CD4-positive, alpha-beta T cell (primary cell): Measurements from ENCODE around the gene ATRAID. TPM values are rescaled to one million over a fixed set of nuclear protein-coding genes. Genes with fewer than 3 reads are reported as not detected.

Source experiments
- ATAC-seq: fragments of 200-7000 bp; cut with Tn5 transposase; one replicate; pipeline ENCODE4 v1.10.0; 2022; ENCODE audit warnings: mild to moderate bottlenecking; ENCODE audit not compliant: poor library complexity
- CTCF ChIA-PET: fragments of 350-600 bp; sonication (Branson Sonifier 250); formaldehyde crosslinking; loops from one replicate; lab custom pipeline; 2021; ENCODE audit warnings: antibody characterized with exemption, inconsistent platforms; lab: Charles Lee
- POLR2A ChIA-PET: fragments of 350-600 bp; sonication (Branson Sonifier 250); formaldehyde crosslinking; loops from one replicate; lab custom pipeline; 2021; ENCODE audit warnings: antibody characterized with exemption, inconsistent platforms; lab: Charles Lee
- DNase-seq, 14 experiments: peaks; one replicate each; pipeline ENCODE4 v3.0.0-alpha.2; 2013 to 2020; ENCODE audit warnings: mixed read lengths in 2 of 14
- H3K27ac ChIP-seq, 2 donors: one replicate each; pipeline versions ENCODE4 v1.5.1 to v1.7.0; 2013; ENCODE audit warnings: low read length in 2 of 2, low read depth in 1 of 2, mild to moderate bottlenecking in 1 of 2
- H3K27me3 ChIP-seq, 2 experiments: 1 replicate in 1 of 2; 2 replicates in 1 of 2; pipeline versions ENCODE4 v1.6.1 to v1.7.0; 2013; ENCODE audit warnings: low read length in 2 of 2, control low read depth in 1 of 2, mild to moderate bottlenecking in 1 of 2, moderate library complexity in 1 of 2; ENCODE audit not compliant: insufficient read depth in 2 of 2, control insufficient read depth in 1 of 2
- H3K36me3 ChIP-seq: one replicate; pipeline ENCODE4 v1.6.1; 2013; ENCODE audit warnings: low read length, control low read depth; ENCODE audit not compliant: insufficient read depth
- H3K4me1 ChIP-seq: one replicate; pipeline ENCODE4 v1.6.1; 2013; ENCODE audit warnings: low read length, control low read depth; ENCODE audit not compliant: insufficient read depth
- H3K4me3 ChIP-seq: one replicate; pipeline ENCODE4 v1.5.1; 2013; ENCODE audit warnings: mild to moderate bottlenecking, low read length, moderate library complexity
- H3K9me3 ChIP-seq, 2 experiments: 1 replicate in 1 of 2; 2 replicates in 1 of 2; pipeline versions ENCODE4 v1.6.1 to v1.7.0; 2013; ENCODE audit warnings: low read length in 2 of 2, mild to moderate bottlenecking in 2 of 2, control low read depth in 1 of 2, moderate library complexity in 1 of 2; ENCODE audit not compliant: control insufficient read depth in 1 of 2, insufficient read depth in 1 of 2
- H3K27ac Mint-ChIP-seq: one replicate; pipeline ENCODE4 v1.8.0; 2020; ENCODE audit warnings: mixed read lengths
- H3K27me3 Mint-ChIP-seq: one replicate; pipeline ENCODE4 v1.8.0; 2021; ENCODE audit warnings: mixed read lengths
- H3K36me3 Mint-ChIP-seq: one replicate; pipeline ENCODE4 v1.8.0; 2021; ENCODE audit warnings: low read depth, mixed read lengths
- H3K4me1 Mint-ChIP-seq: one replicate; pipeline ENCODE4 v1.8.0; 2021; ENCODE audit warnings: low read depth, mixed read lengths
- H3K4me3 Mint-ChIP-seq: one replicate; pipeline ENCODE4 v1.8.0; 2020; ENCODE audit warnings: mild to moderate bottlenecking, mixed read lengths
- H3K9me3 Mint-ChIP-seq: one replicate; pipeline ENCODE4 v1.8.0; 2020; ENCODE audit warnings: mixed read lengths
- CTCF ChIP-seq: fragments of 200-600 bp; IDR thresholded peaks from one replicate; pipeline ENCODE4 v1.8.0; 2022; ENCODE audit warnings: antibody characterized with exemption, mild to moderate bottlenecking
- intact Hi-C, 2 experiments: fragments of 100-400 bp; cut with DNase I in 1 of 2; cut with micrococcal nuclease in 1 of 2; formaldehyde crosslinking; loops; one replicate each; pipeline versions ENCODE4 v1.15.1 to v1.9.0; 2023 to 2025; cut with DNase I, micrococcal nuclease
- total RNA-seq, 174 experiments: library from RNA in 2 of 174; stranded (reverse) in 2 of 174; gene quantifications; one replicate each; pipeline ENCODE4 v1.2.3 and lab custom pipeline; 2021 to 2026

The ATRAID gene
- total RNA-seq, 2 experiments from 2014 or later: 79.1 to 82.5 TPM

- H3K4me1 ChIP-seq: peaks cover 22% of the 10 kb centered on the region
- no peak overlapping the region for H3K27ac ChIP-seq
- intact Hi-C loops: loop anchor here (2.0 to 10.0 kb wide), 10 partner anchors 46 to 1344 kb away; partner anchors contain the start of genes ASXL2 (in 1 of the 2), CENPA (in 1 of the 2), FOSL2 (in 1 of the 2) and MAPRE3 (in 1 of the 2)
- no peaks in the 10 kb centered on the region for H3K27me3 ChIP-seq
- no peak for TF ChIP-seq CTCF
- POLR2A ChIA-PET: no interaction called here
- Mint-ChIP-seq H3K4me3 (peak overlapping the region; percentile 68), H3K27ac (peak overlapping the region; percentile 93), H3K36me3 (peaks cover 71% of the 10 kb centered on the region), H3K27me3 (no peaks in the 10 kb centered on the region), H3K4me1 (peaks cover 32% of the 10 kb centered on the region), H3K9me3 (no peaks in the 10 kb centered on the region)
- H3K4me3 ChIP-seq: no peak overlapping the region
- peaks cover 31% of the 10 kb centered on the region for H3K36me3 ChIP-seq
- ATAC-seq (no peak), DNase-seq (no peak)
- no peaks in the 10 kb centered on the region for H3K9me3 ChIP-seq
- CTCF ChIA-PET: no interaction called here
Observed at GRCh38 chr2:27219091-27219490, 7.2 kb downstream of the ATRAID start.

GRCh38 chr2:27220091-27220490 lies 8.2 kb downstream of the ATRAID start:
- Mint-ChIP-seq H3K9me3 (no peaks in the 10 kb centered on the region), H3K27me3 (no peaks in the 10 kb centered on the region), H3K36me3 (peaks cover 78% of the 10 kb centered on the region), H3K4me1 (peaks cover 32% of the 10 kb centered on the region), H3K4me3 (no peak overlapping the region), H3K27ac (no peak overlapping the region)
- no peak for TF ChIP-seq CTCF
- Histone ChIP-seq H3K27ac (no peak overlapping the region), H3K27me3 (no peaks in the 10 kb centered on the region), H3K9me3 (no peaks in the 10 kb centered on the region), H3K4me3 (no peak overlapping the region), H3K36me3 (peaks cover 40% of the 10 kb centered on the region), H3K4me1 (peaks cover 22% of the 10 kb centered on the region)
- no peak for DNase-seq
- no peak for ATAC-seq
- CTCF ChIA-PET: no interaction called here
- intact Hi-C loops: no loop called here
- POLR2A ChIA-PET: no interaction called here

GRCh38 chr2:27221166-27221565 lies 9.3 kb downstream of the ATRAID start:
- H3K27me3 ChIP-seq: no peaks in the 10 kb centered on the region
- Mint-ChIP-seq H3K4me1 (peaks cover 32% of the 10 kb centered on the region), H3K27me3 (no peaks in the 10 kb centered on the region), H3K9me3 (no peaks in the 10 kb centered on the region), H3K36me3 (peaks cover 76% of the 10 kb centered on the region), H3K27ac (no peak overlapping the region), H3K4me3 (peak overlapping the region; percentile 46)
- ATAC-seq (no peak), DNase-seq (no peak)
- no peak overlapping the region for H3K27ac ChIP-seq
- H3K36me3 ChIP-seq: peaks cover 43% of the 10 kb centered on the region
- H3K9me3 ChIP-seq: no peaks in the 10 kb centered on the region
- ChIA-PET POLR2A (no interaction called here), CTCF (no interaction called here)
- intact Hi-C loops: no loop called here
- H3K4me3 ChIP-seq: no peak overlapping the region
- no peak for TF ChIP-seq CTCF
- H3K4me1 ChIP-seq: peaks cover 22% of the 10 kb centered on the region
